GM23338 (cell line): Measurements from ENCODE around the gene TMC1. TPM values are rescaled to one million over a fixed set of nuclear protein-coding genes. Genes with fewer than 3 reads are reported as not detected.

Source experiments
- ATAC-seq: fragments of 200-7000 bp; cut with Tn5 transposase; 3 replicates; pipeline ENCODE4 v1.9.1; 2020
- DNase-seq: peaks from one replicate; pipeline ENCODE4 v3.0.0-alpha.2; 2015; ENCODE audit warnings: low spot score
- H2AFZ ChIP-seq: fragments of 200-600 bp; sonication (generic); 2 replicates; pipeline ENCODE4 v1.8.0; 2016; ENCODE audit warnings: antibody characterized with exemption, mild to moderate bottlenecking, moderate library complexity
- H3F3A ChIP-seq: fragments of 200-600 bp; sonication (generic); replicated peaks from 2 replicates; pipeline ENCODE4 v1.8.0; 2017; ENCODE audit warnings: antibody characterized with exemption, mixed run types, low read depth
- H3K27ac ChIP-seq: fragments of 200-600 bp; sonication (generic); 2 replicates; pipeline ENCODE4 v1.6.1; 2016; ENCODE audit warnings: low read depth
- H3K27me3 ChIP-seq: fragments of 200-600 bp; sonication (generic); 2 replicates; pipeline ENCODE4 v1.8.0; 2016; ENCODE audit warnings: mild to moderate bottlenecking, mixed run types, moderate library complexity; ENCODE audit not compliant: insufficient read depth
- H3K36me3 ChIP-seq: fragments of 200-600 bp; sonication (generic); 2 replicates; pipeline ENCODE4 v1.8.0; 2016; ENCODE audit warnings: mild to moderate bottlenecking; ENCODE audit not compliant: insufficient read depth
- H3K4me1 ChIP-seq: fragments of 200-600 bp; sonication (generic); 2 replicates; pipeline ENCODE4 v1.8.0; 2016; ENCODE audit warnings: mild to moderate bottlenecking, moderate library complexity; ENCODE audit not compliant: insufficient read depth
- H3K4me2 ChIP-seq: fragments of 200-600 bp; sonication (generic); 2 replicates; pipeline ENCODE4 v1.7.1; 2017; ENCODE audit warnings: mixed run types
- H3K4me3 ChIP-seq: fragments of 200-600 bp; sonication (generic); 2 replicates; pipeline ENCODE4 v1.6.1; 2016; ENCODE audit warnings: mixed run types
- H3K79me2 ChIP-seq: fragments of 200-600 bp; sonication (generic); replicated peaks from 2 replicates; pipeline ENCODE4 v1.8.0; 2017; ENCODE audit warnings: mild to moderate bottlenecking; ENCODE audit not compliant: insufficient read depth
- H3K9me2 ChIP-seq: fragments of 200-600 bp; sonication (generic); 2 replicates; pipeline ENCODE4 v1.8.0; 2017; ENCODE audit not compliant: insufficient read depth
- H4K20me1 ChIP-seq: fragments of 200-600 bp; sonication (generic); replicated peaks from 2 replicates; pipeline ENCODE4 v1.8.0; 2017; ENCODE audit warnings: mild to moderate bottlenecking; ENCODE audit not compliant: insufficient read depth
- H3K27ac Mint-ChIP-seq: 2 replicates; pipeline ENCODE4 v1.8.0; 2020; ENCODE audit warnings: inconsistent platforms, mild to moderate bottlenecking, moderate library complexity, mixed read lengths
- H3K27me3 Mint-ChIP-seq: 3 replicates; pipeline ENCODE4 v1.8.0; 2022; ENCODE audit warnings: low read depth, mild to moderate bottlenecking, moderate library complexity, mixed read lengths, inconsistent platforms; ENCODE audit not compliant: insufficient read depth, poor library complexity
- H3K36me3 Mint-ChIP-seq: 3 replicates; pipeline ENCODE4 v1.8.0; 2021; ENCODE audit warnings: low read depth, mild to moderate bottlenecking, inconsistent platforms, moderate library complexity, mixed read lengths
- H3K4me1 Mint-ChIP-seq: 3 replicates; pipeline ENCODE4 v1.8.0; 2020; ENCODE audit warnings: mild to moderate bottlenecking, inconsistent platforms, mixed read lengths
- H3K4me3 Mint-ChIP-seq: 3 replicates; pipeline ENCODE4 v1.8.0; 2021; ENCODE audit warnings: moderate library complexity, mild to moderate bottlenecking, inconsistent platforms, mixed read lengths
- H3K9me3 Mint-ChIP-seq: 3 replicates; pipeline ENCODE4 v1.8.0; 2020; ENCODE audit warnings: moderate library complexity, mild to moderate bottlenecking, inconsistent platforms, mixed read lengths
- CREB1 ChIP-seq: fragments of 250-450 bp; sonication (Bioruptor Pico); IDR thresholded peaks from 2 replicates; pipeline ENCODE4 v1.5.0; 2020; ENCODE audit warnings: low read depth, mild to moderate bottlenecking, moderate library complexity
- ETS1 ChIP-seq: IDR thresholded peaks from 2 replicates; pipeline ENCODE4 v1.6.1; 2016; ENCODE audit warnings: antibody characterized with exemption
- EZH2 ChIP-seq: fragments of 200-600 bp; sonication (generic); IDR thresholded peaks from one replicate; pipeline ENCODE4 v1.8.0; 2017; ENCODE audit warnings: antibody characterized with exemption, mild to moderate bottlenecking, low read depth; ENCODE audit not compliant: unreplicated experiment
- EZH2phosphoT487 ChIP-seq: fragments of 200-600 bp; sonication (generic); IDR thresholded peaks from one replicate; pipeline ENCODE4 v1.8.1; 2018; ENCODE audit warnings: antibody characterized with exemption; ENCODE audit not compliant: unreplicated experiment
- JUNB ChIP-seq: IDR thresholded peaks from one replicate; pipeline ENCODE4 v1.6.1; 2016; ENCODE audit warnings: antibody characterized with exemption; ENCODE audit not compliant: unreplicated experiment
- NANOG ChIP-seq: IDR thresholded peaks from 2 replicates; pipeline ENCODE4 v1.6.1; 2016; ENCODE audit warnings: antibody characterized with exemption, borderline replicate concordance
- POLR2AphosphoS5 ChIP-seq: IDR thresholded peaks from 2 replicates; pipeline ENCODE4 v1.6.1; 2016; ENCODE audit warnings: antibody characterized with exemption, low read depth
- STAT1 ChIP-seq: IDR thresholded peaks from one replicate; pipeline ENCODE4 v1.6.1; 2016; ENCODE audit warnings: antibody characterized with exemption; ENCODE audit not compliant: unreplicated experiment
- ZNF114 ChIP-seq: fragments of 250-450 bp; sonication (Bioruptor Pico); IDR thresholded peaks from 2 replicates; pipeline ENCODE4 v1.5.0; 2020; ENCODE audit warnings: mild to moderate bottlenecking, moderate library complexity
- ZNF331 ChIP-seq: fragments of 250-450 bp; sonication (Bioruptor Pico); IDR thresholded peaks from 2 replicates; pipeline ENCODE4 v1.5.0; 2020; ENCODE audit warnings: low read depth, mild to moderate bottlenecking, moderate library complexity
- ZNF462 ChIP-seq: fragments of 250-450 bp; sonication (Bioruptor Pico); IDR thresholded peaks from 2 replicates; pipeline ENCODE4 v1.5.0; 2020; ENCODE audit warnings: mild to moderate bottlenecking, moderate library complexity
- polyA plus RNA-seq: library from polyadenylated mRNA; unstranded; fragments of >200 nt; fragmentation: Nextera tagmentation; extraction: Ambion mirVana; gene quantifications from 2 replicates; pipeline ENCODE4 v1.2.1, GENCODE V29; 2016
- total RNA-seq: library from RNA; depleted of rRNA; stranded (reverse); fragments of >200 nt; shearing (Covaris generic); gene quantifications from 2 replicates; pipeline ENCODE4 v1.2.3, GENCODE V29; 2014
- TF ChIP-seq, protein P1 (sequence below): IDR thresholded peaks from one replicate; pipeline ENCODE4 v1.6.1; 2018; ENCODE audit warnings: antibody characterized with exemption; ENCODE audit not compliant: unreplicated experiment
- TF ChIP-seq, protein P2 (sequence below), 2 experiments: fragments of 200-600 bp in 1 of 2; sonication (generic) in 1 of 2; conservative IDR thresholded peaks; 2 replicates each; pipeline versions ENCODE4 v1.5.1 to v1.6.1; 2016 to 2017; ENCODE audit warnings: antibody characterized with exemption in 2 of 2, low read depth in 2 of 2, mild to moderate bottlenecking in 2 of 2, moderate library complexity in 1 of 2

The TMC1 gene
- total and polyA plus RNA-seq, 2 experiments from 2014 or later = 0.61 to 1.2 TPM

- TF ChIP-seq ETS1 = no peak
Measured at GRCh38 chr9:72808446-72808768, 287.0 kb downstream of the TMC1 start (continued).

GRCh38 chr9:72809586-72809985, 288.2 kb downstream of the TMC1 start:
- H3K27me3 Mint-ChIP-seq = no peaks in the 10 kb centered on the region
- Histone ChIP-seq H3K4me1 (no peaks in the 10 kb centered on the region), H4K20me1 (no peaks in the 10 kb centered on the region), H3K27me3 (no peaks in the 10 kb centered on the region), H3K4me2 (no peak overlapping the region), H3K4me3 (no peak overlapping the region), H3F3A (no peaks in the 10 kb centered on the region), H3K9me2 (no peaks in the 10 kb centered on the region; the same call in 1 of the 2 replicates), H3K27ac (no peak overlapping the region), H3K79me2 (no peaks in the 10 kb centered on the region), H2AFZ (no peak overlapping the region), H3K36me3 (no peaks in the 10 kb centered on the region)
- H3K36me3 Mint-ChIP-seq = peaks cover 10% of the 10 kb centered on the region; the same call in 2 of the 3 replicates
- DNase-seq (no peak), ATAC-seq (no peak)
- peaks cover 15% of the 10 kb centered on the region; the same call in 2 of the 3 replicates for H3K9me3 Mint-ChIP-seq
- no peak overlapping the region for H3K4me3 Mint-ChIP-seq
- H3K27ac Mint-ChIP-seq = no peak overlapping the region
- H3K4me1 Mint-ChIP-seq = no peaks in the 10 kb centered on the region
- TF ChIP-seq, protein P1, sequence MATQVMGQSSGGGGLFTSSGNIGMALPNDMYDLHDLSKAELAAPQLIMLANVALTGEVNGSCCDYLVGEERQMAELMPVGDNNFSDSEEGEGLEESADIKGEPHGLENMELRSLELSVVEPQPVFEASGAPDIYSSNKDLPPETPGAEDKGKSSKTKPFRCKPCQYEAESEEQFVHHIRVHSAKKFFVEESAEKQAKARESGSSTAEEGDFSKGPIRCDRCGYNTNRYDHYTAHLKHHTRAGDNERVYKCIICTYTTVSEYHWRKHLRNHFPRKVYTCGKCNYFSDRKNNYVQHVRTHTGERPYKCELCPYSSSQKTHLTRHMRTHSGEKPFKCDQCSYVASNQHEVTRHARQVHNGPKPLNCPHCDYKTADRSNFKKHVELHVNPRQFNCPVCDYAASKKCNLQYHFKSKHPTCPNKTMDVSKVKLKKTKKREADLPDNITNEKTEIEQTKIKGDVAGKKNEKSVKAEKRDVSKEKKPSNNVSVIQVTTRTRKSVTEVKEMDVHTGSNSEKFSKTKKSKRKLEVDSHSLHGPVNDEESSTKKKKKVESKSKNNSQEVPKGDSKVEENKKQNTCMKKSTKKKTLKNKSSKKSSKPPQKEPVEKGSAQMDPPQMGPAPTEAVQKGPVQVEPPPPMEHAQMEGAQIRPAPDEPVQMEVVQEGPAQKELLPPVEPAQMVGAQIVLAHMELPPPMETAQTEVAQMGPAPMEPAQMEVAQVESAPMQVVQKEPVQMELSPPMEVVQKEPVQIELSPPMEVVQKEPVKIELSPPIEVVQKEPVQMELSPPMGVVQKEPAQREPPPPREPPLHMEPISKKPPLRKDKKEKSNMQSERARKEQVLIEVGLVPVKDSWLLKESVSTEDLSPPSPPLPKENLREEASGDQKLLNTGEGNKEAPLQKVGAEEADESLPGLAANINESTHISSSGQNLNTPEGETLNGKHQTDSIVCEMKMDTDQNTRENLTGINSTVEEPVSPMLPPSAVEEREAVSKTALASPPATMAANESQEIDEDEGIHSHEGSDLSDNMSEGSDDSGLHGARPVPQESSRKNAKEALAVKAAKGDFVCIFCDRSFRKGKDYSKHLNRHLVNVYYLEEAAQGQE = no peak
- no peak for TF ChIP-seq EZH2phosphoT487
- no peak for TF ChIP-seq ZNF114 (CRISPR knock-in tag)
- TF ChIP-seq JUNB = no peak
- no peak for TF ChIP-seq STAT1
- TF ChIP-seq CREB1 (CRISPR knock-in tag) = no peak
- TF ChIP-seq, protein P2, sequence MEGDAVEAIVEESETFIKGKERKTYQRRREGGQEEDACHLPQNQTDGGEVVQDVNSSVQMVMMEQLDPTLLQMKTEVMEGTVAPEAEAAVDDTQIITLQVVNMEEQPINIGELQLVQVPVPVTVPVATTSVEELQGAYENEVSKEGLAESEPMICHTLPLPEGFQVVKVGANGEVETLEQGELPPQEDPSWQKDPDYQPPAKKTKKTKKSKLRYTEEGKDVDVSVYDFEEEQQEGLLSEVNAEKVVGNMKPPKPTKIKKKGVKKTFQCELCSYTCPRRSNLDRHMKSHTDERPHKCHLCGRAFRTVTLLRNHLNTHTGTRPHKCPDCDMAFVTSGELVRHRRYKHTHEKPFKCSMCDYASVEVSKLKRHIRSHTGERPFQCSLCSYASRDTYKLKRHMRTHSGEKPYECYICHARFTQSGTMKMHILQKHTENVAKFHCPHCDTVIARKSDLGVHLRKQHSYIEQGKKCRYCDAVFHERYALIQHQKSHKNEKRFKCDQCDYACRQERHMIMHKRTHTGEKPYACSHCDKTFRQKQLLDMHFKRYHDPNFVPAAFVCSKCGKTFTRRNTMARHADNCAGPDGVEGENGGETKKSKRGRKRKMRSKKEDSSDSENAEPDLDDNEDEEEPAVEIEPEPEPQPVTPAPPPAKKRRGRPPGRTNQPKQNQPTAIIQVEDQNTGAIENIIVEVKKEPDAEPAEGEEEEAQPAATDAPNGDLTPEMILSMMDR (conservative IDR thresholded peaks at IDR 0.05; ENCODE audit: low read depth in 2 of 2) = no peak; a peak in 1 of 4 replicates
- TF ChIP-seq POLR2AphosphoS5 = no peak
- no peak for TF ChIP-seq NANOG
- no peak for TF ChIP-seq ZNF462 (CRISPR knock-in tag)
- TF ChIP-seq EZH2 = no peak
- no peak for TF ChIP-seq ZNF331 (CRISPR knock-in tag)
